K562 (cell line): ENCODE data around the gene DYNC2H1. TPM values are rescaled to one million over a fixed set of nuclear protein-coding genes. Genes with fewer than 3 reads are reported as not detected.

Experiments
- ATAC-seq: fragments of 200-7000 bp; cut with Tn5 transposase; 3 replicates; pipeline ENCODE4 v1.9.1; 2020; ENCODE audit warnings: moderate library complexity
- BruUV-seq: library from RNA; stranded (reverse); fragments of 400-500 nt; replicated peaks from 2 replicates; lab custom pipeline; 2021; lab: Mats Ljungman, UMichigan
- CTCF ChIA-PET: fragments of 300-600 bp; formaldehyde crosslinking; extraction: SDS; loops from one replicate; lab custom pipeline; 2021; ENCODE audit warnings: low intra/inter-chr PET ratio; lab: Yijun Ruan, JAX
- POLR2A ChIA-PET: fragments of 300-600, 350-650 bp; sonication (Branson Sonifier 250); formaldehyde crosslinking; extraction: SDS; loops from one replicate; lab custom pipeline; 2021; ENCODE audit warnings: antibody characterized with exemption, inconsistent platforms; lab: Yijun Ruan, JAX
- DNase-seq, 4 experiments: peaks; one replicate each; pipeline versions ENCODE4 v3.0.0 to v3.0.0-alpha.2; 2011 to 2018; ENCODE audit warnings: low spot score in 3 of 4, mixed read lengths in 3 of 4; ENCODE audit errors: extremely low read depth in 1 of 4
- FAIRE-seq: peaks from 2 replicates; lab custom pipeline; 2011; peaks lifted over from hg19 to GRCh38; lab: Jason Lieb, UNC
- H2AFZ ChIP-seq: 2 replicates; pipeline ENCODE4 v1.6.0; 2011; ENCODE audit warnings: low read depth, low read length, control low read depth, inconsistent platforms
- H3K27ac ChIP-seq: fragments of 200-600 bp; 3 replicates; pipeline ENCODE4 v1.8.0; 2011; ENCODE audit warnings: low read depth, mild to moderate bottlenecking, control low read depth, inconsistent platforms, low read length, moderate library complexity, mixed read lengths; ENCODE audit errors: extremely low read depth
- H3K27me3 ChIP-seq, 2 experiments: fragments of 300-600 bp in 1 of 2; 2 replicates in 1 of 2; 3 replicates in 1 of 2; pipeline versions ENCODE4 v1.6.0 to v1.8.0; 2011; ENCODE audit warnings: inconsistent platforms in 2 of 2, low read length in 2 of 2, mild to moderate bottlenecking in 1 of 2, mixed read lengths in 1 of 2, moderate library complexity in 1 of 2; ENCODE audit not compliant: control insufficient read depth in 2 of 2, insufficient read depth in 2 of 2
- H3K36me3 ChIP-seq: fragments of 300-600 bp; 3 replicates; pipeline ENCODE4 v1.8.0; 2011; ENCODE audit warnings: mild to moderate bottlenecking, low read length, inconsistent platforms; ENCODE audit not compliant: control insufficient read depth, insufficient read depth
- H3K4me1 ChIP-seq, 2 experiments: fragments of 200-600 bp in 1 of 2; replicated peaks in 1 of 2; 2 replicates in 1 of 2; 3 replicates in 1 of 2; pipeline versions ENCODE4 v1.5.1 to v1.8.0; 2011; ENCODE audit warnings: inconsistent platforms in 2 of 2, low read length in 2 of 2, mild to moderate bottlenecking in 1 of 2, mixed read lengths in 1 of 2, moderate library complexity in 1 of 2; ENCODE audit not compliant: control insufficient read depth in 2 of 2, insufficient read depth in 2 of 2
- H3K4me2 ChIP-seq: 2 replicates; pipeline ENCODE4 v1.6.1; 2011; ENCODE audit warnings: low read length, control low read depth, inconsistent platforms, mixed read lengths; ENCODE audit not compliant: insufficient read depth
- H3K4me3 ChIP-seq: fragments of 200-600 bp; sonication (generic), shearing (Covaris generic); 2 replicates; pipeline ENCODE4 v1.5.1; 2016; ENCODE audit warnings: control low read depth, inconsistent platforms
- H3K79me2 ChIP-seq: fragments of 200-600 bp; 3 replicates; pipeline ENCODE4 v1.8.0; 2011; ENCODE audit warnings: low read length, inconsistent platforms; ENCODE audit not compliant: control insufficient read depth, insufficient read depth
- H3K9ac ChIP-seq, 2 experiments: 2 replicates each; pipeline versions ENCODE4 v1.6.0 to v1.6.1; 2011; ENCODE audit warnings: low read depth in 2 of 2, low read length in 2 of 2, control low read depth in 1 of 2, inconsistent platforms in 1 of 2, mild to moderate bottlenecking in 1 of 2, mixed read lengths in 1 of 2; ENCODE audit not compliant: insufficient read depth in 1 of 2
- H3K9me1 ChIP-seq: one replicate; pipeline ENCODE4 v1.6.0; 2011; ENCODE audit warnings: inconsistent platforms, mild to moderate bottlenecking, low read length, moderate library complexity; ENCODE audit not compliant: control insufficient read depth, insufficient read depth
- H3K9me3 ChIP-seq: replicated peaks from 2 replicates; pipeline ENCODE4 v1.5.1; 2011; ENCODE audit warnings: low read depth, low read length, inconsistent platforms; ENCODE audit not compliant: control insufficient read depth, insufficient read depth
- H4K20me1 ChIP-seq: replicated peaks from 2 replicates; pipeline ENCODE4 v1.6.1; 2011; ENCODE audit warnings: low read length, inconsistent platforms, mixed read lengths; ENCODE audit not compliant: control insufficient read depth, insufficient read depth
- ELF4 ChIP-seq: fragments of 450-650 bp; formaldehyde crosslinking; IDR thresholded peaks from 2 replicates; pipeline ENCODE4 v1.4.0; 2022; ENCODE audit warnings: missing genetic modification characterization
- EP300 ChIP-seq: IDR thresholded peaks from 2 replicates; pipeline ENCODE4 v1.6.1; 2012; ENCODE audit warnings: low read length, improper control_type of control experiment
- ETV6 ChIP-seq, 3 experiments: fragments of 150-350 bp in 1 of 3; sonication (generic) in 1 of 3; formaldehyde crosslinking in 1 of 3; IDR thresholded peaks; 2 replicates each; pipeline versions ENCODE4 v1.6.1 to v1.8.0; 2014 to 2022; ENCODE audit warnings: borderline replicate concordance in 2 of 3, low read depth in 2 of 3, antibody characterized with exemption in 1 of 3, low read length in 1 of 3, mild to moderate bottlenecking in 1 of 3, missing genetic modification reagents in 1 of 3
- FOXK1 ChIP-seq: sonication (generic); formaldehyde crosslinking; IDR thresholded peaks from 2 replicates; pipeline ENCODE4 v1.8.0; 2022; ENCODE audit warnings: missing genetic modification reagents, mild to moderate bottlenecking, borderline replicate concordance
- HSF4 ChIP-seq: fragments of 250-450 bp; sonication (Bioruptor Pico); IDR thresholded peaks from 2 replicates; pipeline ENCODE4 v2.1.2; 2022; ENCODE audit warnings: mild to moderate bottlenecking, moderate library complexity, borderline replicate concordance
- KDM1A ChIP-seq, 2 experiments: fragments of 450-650 bp; IDR thresholded peaks; 2 replicates each; pipeline ENCODE4 v1.6.1; 2016; ENCODE audit warnings: mild to moderate bottlenecking in 2 of 2
- KLF10 ChIP-seq: fragments of 250-450 bp; sonication (Bioruptor Pico); IDR thresholded peaks from 2 replicates; pipeline ENCODE4 v1.6.1; 2021; ENCODE audit warnings: matching md5 sums
- NEUROD1 ChIP-seq: fragments of 150-350 bp; IDR thresholded peaks from 2 replicates; pipeline ENCODE4 v1.6.1; 2014; ENCODE audit warnings: borderline replicate concordance, low read length, low read depth; ENCODE audit not compliant: partially characterized antibody
- NFE2 ChIP-seq: IDR thresholded peaks from 2 replicates; pipeline ENCODE4 v1.6.1; 2014; ENCODE audit warnings: antibody characterized with exemption, low read depth
- NONO ChIP-seq, 2 experiments: fragments of 200-400 bp in 1 of 2; fragments of 450-650 bp in 1 of 2; formaldehyde crosslinking in 1 of 2; IDR thresholded peaks; 2 replicates each; pipeline ENCODE4 v1.6.1; 2017; ENCODE audit warnings: low read depth in 2 of 2, mild to moderate bottlenecking in 2 of 2, moderate library complexity in 2 of 2, low read length in 1 of 2
- SMAD1 ChIP-seq: fragments of 150-350 bp; IDR thresholded peaks from 2 replicates; pipeline ENCODE4 v1.6.1; 2014; ENCODE audit warnings: low read length, low read depth; ENCODE audit not compliant: partially characterized antibody
- ZBTB8A ChIP-seq: fragments of 450-650 bp; IDR thresholded peaks from 2 replicates; pipeline ENCODE4 v1.6.1; 2018; ENCODE audit warnings: mild to moderate bottlenecking, moderate library complexity; ENCODE audit not compliant: partially characterized antibody
- WGBS: fragments of 100-300 bp; shearing (Covaris generic); methylation state at CpG from one replicate; pipeline ENCODE4 v1.1.6; 2016; ENCODE audit warnings: low coverage, mixed read lengths; ENCODE audit not compliant: insufficient coverage; ENCODE audit errors: missing lambda C conversion rate; 5-methylcytosine and 5-hydroxymethylcytosine counted together
- in situ Hi-C: fragments of 300-500 bp; cut with MboI; formaldehyde crosslinking; loops from 4 replicates; pipeline ENCODE4 v1.15.0; 2018; ENCODE audit warnings: inconsistent platforms, mixed read lengths
- intact Hi-C: fragments of 100-400 bp; cut with micrococcal nuclease; formaldehyde crosslinking; loops from 2 replicates; pipeline ENCODE4 v1.14.2; 2022
- polyA plus RNA-seq, 8 experiments: library from polyadenylated mRNA; depleted of rRNA in 4 of 8; stranded (reverse) in 5 of 8; unstranded in 3 of 8; fragments of >200 nt; fragmentation: Nextera tagmentation in 2 of 8; fragmentation: Illumina TruSeq in 1 of 8; extraction: Ambion mirVana in 2 of 8; extraction: Trizol in 1 of 8; gene quantifications; 2 replicates each; pipeline versions ENCODE4 v1.2.1 to v1.2.3, GENCODE V29; 2011 to 2014; ENCODE audit warnings: inconsistent platforms in 1 of 8, missing spikeins in 1 of 8
- total RNA-seq, 7 experiments: library from RNA; depleted of rRNA in 6 of 7; stranded (reverse); fragments of >200 nt in 6 of 7; fragmentation: Illumina TruSeq in 2 of 7; extraction: Trizol in 2 of 7; gene quantifications; 2 replicates each; pipeline versions ENCODE4 v1.2.1 to v1.2.3, GENCODE V29; 2011 to 2021; ENCODE audit warnings: low replicate concordance in 1 of 7
- TF ChIP-seq, protein P1 (sequence below): sonication (generic); formaldehyde crosslinking; IDR thresholded peaks from 2 replicates; pipeline ENCODE4 v1.8.0; 2022; ENCODE audit warnings: mild to moderate bottlenecking, missing genetic modification reagents
- TF ChIP-seq, protein P2 (sequence below): fragments of 450-650 bp; formaldehyde crosslinking; IDR thresholded peaks from 2 replicates; pipeline ENCODE4 v1.4.0; 2022; ENCODE audit warnings: mild to moderate bottlenecking, moderate library complexity
- TF ChIP-seq, protein P3 (sequence below): fragments of 450-650 bp; IDR thresholded peaks from 2 replicates; pipeline ENCODE4 v1.6.1; 2017; ENCODE audit warnings: mild to moderate bottlenecking, moderate library complexity
- TF ChIP-seq, protein P4 (sequence below): sonication (generic); formaldehyde crosslinking; IDR thresholded peaks from 2 replicates; pipeline ENCODE4 v1.9.0; 2022; ENCODE audit warnings: mild to moderate bottlenecking, missing genetic modification reagents

DYNC2H1 gene
- total and polyA plus RNA-seq, 9 of the 15 experiments (the other 6 are each of a cell fraction or from before 2014, with no cell fraction given): 0.08 to 0.64 (median 0.20) TPM

DNA sequence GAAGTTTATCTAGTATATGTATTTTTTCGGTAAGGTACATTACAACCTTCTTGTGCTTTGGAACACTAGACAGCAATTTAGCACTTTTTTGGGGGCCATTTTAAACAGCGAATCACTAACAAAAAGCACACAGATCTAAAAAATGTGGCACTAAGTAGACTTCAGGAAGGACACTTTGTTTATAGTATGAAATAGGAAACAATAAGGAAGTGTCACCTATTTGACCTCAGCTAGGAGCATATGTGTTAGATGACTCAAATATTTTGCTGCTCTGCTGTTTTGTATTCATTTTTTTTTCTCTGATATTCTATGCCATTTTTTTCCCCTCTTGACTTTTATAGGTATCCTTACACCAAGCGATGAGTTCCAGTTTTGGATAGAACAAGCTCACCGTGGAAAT, 5.6 kb downstream of the DYNC2H1 start:
- no peak overlapping the region for H3K27ac ChIP-seq
- no peak overlapping the region for H3K9ac ChIP-seq
- intact Hi-C loops (no loop called here), in situ Hi-C loops (no loop called here)
- no peak overlapping the region for H3K4me2 ChIP-seq
- H3K9me1 ChIP-seq: no peaks in the 10 kb centered on the region
- H3K27me3 ChIP-seq: no peaks in the 10 kb centered on the region
- no peaks in the 10 kb centered on the region for H3K79me2 ChIP-seq
- H3K36me3 ChIP-seq: no peaks in the 10 kb centered on the region
- H3K4me1 ChIP-seq: no peaks in the 10 kb centered on the region
- FAIRE-seq: no peak
- H2AFZ ChIP-seq: no peak overlapping the region
- TF ChIP-seq, protein P1, sequence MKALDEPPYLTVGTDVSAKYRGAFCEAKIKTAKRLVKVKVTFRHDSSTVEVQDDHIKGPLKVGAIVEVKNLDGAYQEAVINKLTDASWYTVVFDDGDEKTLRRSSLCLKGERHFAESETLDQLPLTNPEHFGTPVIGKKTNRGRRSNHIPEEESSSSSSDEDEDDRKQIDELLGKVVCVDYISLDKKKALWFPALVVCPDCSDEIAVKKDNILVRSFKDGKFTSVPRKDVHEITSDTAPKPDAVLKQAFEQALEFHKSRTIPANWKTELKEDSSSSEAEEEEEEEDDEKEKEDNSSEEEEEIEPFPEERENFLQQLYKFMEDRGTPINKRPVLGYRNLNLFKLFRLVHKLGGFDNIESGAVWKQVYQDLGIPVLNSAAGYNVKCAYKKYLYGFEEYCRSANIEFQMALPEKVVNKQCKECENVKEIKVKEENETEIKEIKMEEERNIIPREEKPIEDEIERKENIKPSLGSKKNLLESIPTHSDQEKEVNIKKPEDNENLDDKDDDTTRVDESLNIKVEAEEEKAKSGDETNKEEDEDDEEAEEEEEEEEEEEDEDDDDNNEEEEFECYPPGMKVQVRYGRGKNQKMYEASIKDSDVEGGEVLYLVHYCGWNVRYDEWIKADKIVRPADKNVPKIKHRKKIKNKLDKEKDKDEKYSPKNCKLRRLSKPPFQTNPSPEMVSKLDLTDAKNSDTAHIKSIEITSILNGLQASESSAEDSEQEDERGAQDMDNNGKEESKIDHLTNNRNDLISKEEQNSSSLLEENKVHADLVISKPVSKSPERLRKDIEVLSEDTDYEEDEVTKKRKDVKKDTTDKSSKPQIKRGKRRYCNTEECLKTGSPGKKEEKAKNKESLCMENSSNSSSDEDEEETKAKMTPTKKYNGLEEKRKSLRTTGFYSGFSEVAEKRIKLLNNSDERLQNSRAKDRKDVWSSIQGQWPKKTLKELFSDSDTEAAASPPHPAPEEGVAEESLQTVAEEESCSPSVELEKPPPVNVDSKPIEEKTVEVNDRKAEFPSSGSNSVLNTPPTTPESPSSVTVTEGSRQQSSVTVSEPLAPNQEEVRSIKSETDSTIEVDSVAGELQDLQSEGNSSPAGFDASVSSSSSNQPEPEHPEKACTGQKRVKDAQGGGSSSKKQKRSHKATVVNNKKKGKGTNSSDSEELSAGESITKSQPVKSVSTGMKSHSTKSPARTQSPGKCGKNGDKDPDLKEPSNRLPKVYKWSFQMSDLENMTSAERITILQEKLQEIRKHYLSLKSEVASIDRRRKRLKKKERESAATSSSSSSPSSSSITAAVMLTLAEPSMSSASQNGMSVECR: no peak
- TF ChIP-seq NONO (IDR thresholded peaks at IDR 0.05; ENCODE audit: low read depth in 2 of 2, low read length in 1 of 2): no peak
- TF ChIP-seq ELF4 (CRISPR knock-in tag): no peak
- no peak for TF ChIP-seq HSF4 (CRISPR knock-in tag)
- TF ChIP-seq FOXK1 (CRISPR knock-in tag): no peak
- TF ChIP-seq, protein P2, sequence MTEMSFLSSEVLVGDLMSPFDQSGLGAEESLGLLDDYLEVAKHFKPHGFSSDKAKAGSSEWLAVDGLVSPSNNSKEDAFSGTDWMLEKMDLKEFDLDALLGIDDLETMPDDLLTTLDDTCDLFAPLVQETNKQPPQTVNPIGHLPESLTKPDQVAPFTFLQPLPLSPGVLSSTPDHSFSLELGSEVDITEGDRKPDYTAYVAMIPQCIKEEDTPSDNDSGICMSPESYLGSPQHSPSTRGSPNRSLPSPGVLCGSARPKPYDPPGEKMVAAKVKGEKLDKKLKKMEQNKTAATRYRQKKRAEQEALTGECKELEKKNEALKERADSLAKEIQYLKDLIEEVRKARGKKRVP (CRISPR knock-in tag): no peak
- no peak for TF ChIP-seq NFE2
- no peak for TF ChIP-seq EP300
- TF ChIP-seq, protein P3, sequence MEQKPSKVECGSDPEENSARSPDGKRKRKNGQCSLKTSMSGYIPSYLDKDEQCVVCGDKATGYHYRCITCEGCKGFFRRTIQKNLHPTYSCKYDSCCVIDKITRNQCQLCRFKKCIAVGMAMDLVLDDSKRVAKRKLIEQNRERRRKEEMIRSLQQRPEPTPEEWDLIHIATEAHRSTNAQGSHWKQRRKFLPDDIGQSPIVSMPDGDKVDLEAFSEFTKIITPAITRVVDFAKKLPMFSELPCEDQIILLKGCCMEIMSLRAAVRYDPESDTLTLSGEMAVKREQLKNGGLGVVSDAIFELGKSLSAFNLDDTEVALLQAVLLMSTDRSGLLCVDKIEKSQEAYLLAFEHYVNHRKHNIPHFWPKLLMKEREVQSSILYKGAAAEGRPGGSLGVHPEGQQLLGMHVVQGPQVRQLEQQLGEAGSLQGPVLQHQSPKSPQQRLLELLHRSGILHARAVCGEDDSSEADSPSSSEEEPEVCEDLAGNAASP: no peak
- TF ChIP-seq ZBTB8A: no peak
- no peak for TF ChIP-seq KLF10 (CRISPR knock-in tag)
- TF ChIP-seq SMAD1: no peak
- TF ChIP-seq ETV6 (IDR thresholded peaks at IDR 0.05; ENCODE audit: borderline replicate concordance in 1 of 2, low read depth in 2 of 2, low read length in 1 of 2): no peak
- no peak for TF ChIP-seq ETV6 (CRISPR knock-in tag; IDR thresholded peaks at IDR 0.05; ENCODE audit: borderline replicate concordance)
- TF ChIP-seq, protein P4, sequence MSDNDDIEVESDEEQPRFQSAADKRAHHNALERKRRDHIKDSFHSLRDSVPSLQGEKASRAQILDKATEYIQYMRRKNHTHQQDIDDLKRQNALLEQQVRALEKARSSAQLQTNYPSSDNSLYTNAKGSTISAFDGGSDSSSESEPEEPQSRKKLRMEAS (CRISPR knock-in tag): no peak
- no peak for TF ChIP-seq NEUROD1
- no peak for TF ChIP-seq KDM1A (IDR thresholded peaks at IDR 0.05)
- ATAC-seq: no peak
- H3K4me3 ChIP-seq: no peak overlapping the region
- BruUV-seq: no TSS peak
- ChIA-PET CTCF (no interaction called here), POLR2A (no interaction called here)
- WGBS: 6% methylated on average over 4 of the region's 4 CpGs
- DNase-seq: no peak
- H3K9me3 ChIP-seq: no peaks in the 10 kb centered on the region
- H4K20me1 ChIP-seq: no peaks in the 10 kb centered on the region
